SU-DHL-6 (cell line): ENCODE data around the gene TMEM119.

Experiments
- EZH2phosphoT487 ChIP-seq: fragments of 200-600 bp; sonication (generic), shearing (Covaris generic); conservative IDR thresholded peaks from 2 replicates; pipeline ENCODE4 v1.6.1; 2018; ENCODE audit warnings: mild to moderate bottlenecking, antibody characterized with exemption, low read length, moderate library complexity, mixed read lengths
- TF ChIP-seq, protein P1 (sequence below): fragments of 200-600 bp; sonication (generic); IDR thresholded peaks from one replicate; pipeline ENCODE4 v1.5.1; 2017; ENCODE audit warnings: antibody characterized with exemption, mild to moderate bottlenecking, low read length, moderate library complexity; ENCODE audit not compliant: insufficient read depth, poor library complexity, severe bottlenecking

DNA sequence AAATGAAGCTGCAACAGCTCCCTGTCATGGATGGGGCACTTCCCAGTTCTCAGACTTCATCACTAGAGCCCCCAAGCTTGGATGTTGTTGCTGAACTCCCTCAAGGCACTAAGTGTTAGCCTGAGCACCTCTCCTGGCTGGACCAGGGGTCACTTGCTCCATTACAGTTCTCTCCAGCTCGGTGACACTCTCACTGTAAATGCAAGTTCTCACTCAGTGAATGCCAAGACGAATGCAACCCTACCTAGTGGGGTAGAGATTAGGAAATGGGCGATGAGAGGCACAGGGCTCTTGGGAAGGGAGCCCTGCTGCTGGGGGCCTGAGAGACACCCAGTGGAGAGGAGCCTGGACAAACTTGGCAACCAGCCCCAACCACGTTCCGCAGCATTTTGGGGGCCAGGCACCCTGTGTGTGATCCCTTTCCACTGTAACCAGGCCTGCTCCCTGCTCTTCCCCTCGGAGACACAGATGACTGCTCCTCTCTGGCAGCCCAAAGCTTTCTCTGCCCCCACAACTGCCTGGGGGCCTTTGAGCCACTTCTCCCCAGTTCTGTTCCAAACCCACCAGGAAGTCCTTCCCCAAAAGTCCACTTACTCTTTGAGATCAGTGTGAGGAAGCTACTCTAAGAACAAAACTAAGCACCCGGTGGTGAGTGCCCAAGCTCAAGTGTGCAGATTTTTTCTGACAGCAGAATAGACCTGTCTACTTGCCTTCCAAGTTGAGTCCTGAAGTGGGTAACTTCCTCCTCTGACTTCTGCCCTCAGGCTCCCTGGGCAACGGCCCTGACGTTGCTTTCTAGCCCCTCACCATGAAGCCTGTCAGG lies 43.8 kb upstream of the TMEM119 start:
- TF ChIP-seq, protein P1, sequence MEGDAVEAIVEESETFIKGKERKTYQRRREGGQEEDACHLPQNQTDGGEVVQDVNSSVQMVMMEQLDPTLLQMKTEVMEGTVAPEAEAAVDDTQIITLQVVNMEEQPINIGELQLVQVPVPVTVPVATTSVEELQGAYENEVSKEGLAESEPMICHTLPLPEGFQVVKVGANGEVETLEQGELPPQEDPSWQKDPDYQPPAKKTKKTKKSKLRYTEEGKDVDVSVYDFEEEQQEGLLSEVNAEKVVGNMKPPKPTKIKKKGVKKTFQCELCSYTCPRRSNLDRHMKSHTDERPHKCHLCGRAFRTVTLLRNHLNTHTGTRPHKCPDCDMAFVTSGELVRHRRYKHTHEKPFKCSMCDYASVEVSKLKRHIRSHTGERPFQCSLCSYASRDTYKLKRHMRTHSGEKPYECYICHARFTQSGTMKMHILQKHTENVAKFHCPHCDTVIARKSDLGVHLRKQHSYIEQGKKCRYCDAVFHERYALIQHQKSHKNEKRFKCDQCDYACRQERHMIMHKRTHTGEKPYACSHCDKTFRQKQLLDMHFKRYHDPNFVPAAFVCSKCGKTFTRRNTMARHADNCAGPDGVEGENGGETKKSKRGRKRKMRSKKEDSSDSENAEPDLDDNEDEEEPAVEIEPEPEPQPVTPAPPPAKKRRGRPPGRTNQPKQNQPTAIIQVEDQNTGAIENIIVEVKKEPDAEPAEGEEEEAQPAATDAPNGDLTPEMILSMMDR, result no peak
- TF ChIP-seq EZH2phosphoT487, result peak; percentile 74; the same call in 1 of the 2 replicates
